EH (cell line): ENCODE data around the gene RNU6-1.
A peak's percentile ranks its signal among the peaks of the same experiment; 100 is the strongest.

Experiments used
- DNase-seq: peaks from one replicate; pipeline ENCODE4 v3.0.0-alpha.2; 2015; ENCODE audit warnings: low read depth

Gene RNU6-1

GRCh38 chr15:67839929-67840748, at the start of gene RNU6-1:
TSS of gene RNU6-1 (minus strand) at chr15:67840045.
- DNase-seq: peak; percentile 90

- DNase-seq: no peak
These were observed 47.9 kb upstream of the RNU6-1 start for GRCh38 chr15:67887776-67888175.

- no peak for DNase-seq
These were observed 46.0 kb upstream of the RNU6-1 start for GRCh38 chr15:67885861-67886260.

- no peak for DNase-seq
These were observed 45.3 kb upstream of the RNU6-1 start for GRCh38 chr15:67885175-67885523.

- DNase-seq: peak; percentile 71
These were observed 44.8 kb upstream of the RNU6-1 start for GRCh38 chr15:67884514-67885174.

- DNase-seq: no peak
These were observed 44.2 kb upstream of the RNU6-1 start for GRCh38 chr15:67884009-67884408.

- DNase-seq: no peak
These were observed 43.5 kb upstream of the RNU6-1 start for GRCh38 chr15:67883234-67883773.

- DNase-seq: peak; percentile 25
These were observed 42.8 kb upstream of the RNU6-1 start for GRCh38 chr15:67882487-67883233.

GRCh38 chr15:67880651-67881182, 40.9 kb upstream of the RNU6-1 start:
- DNase-seq: no peak

- DNase-seq: no peak
These were observed 39.7 kb upstream of the RNU6-1 start for GRCh38 chr15:67879440-67880129.

- DNase-seq: no peak
These were observed 38.9 kb upstream of the RNU6-1 start for GRCh38 chr15:67878712-67879206.

GRCh38 chr15:67873777-67874176, 33.9 kb upstream of the RNU6-1 start:
- no peak for DNase-seq

GRCh38 chr15:67870868-67871408, 31.1 kb upstream of the RNU6-1 start:
- DNase-seq: no peak

- no peak for DNase-seq
These were observed 29.9 kb upstream of the RNU6-1 start for GRCh38 chr15:67869701-67870100.

- DNase-seq: no peak
These were observed 25.9 kb upstream of the RNU6-1 start for GRCh38 chr15:67865766-67866165.

- peak; percentile 48 for DNase-seq
These were observed 25.5 kb upstream of the RNU6-1 start for GRCh38 chr15:67865331-67865730.

GRCh38 chr15:67863442-67863987, 23.7 kb upstream of the RNU6-1 start:
- DNase-seq: peak; percentile 80

- DNase-seq: no peak
These were observed 23.1 kb upstream of the RNU6-1 start for GRCh38 chr15:67862750-67863441.

- DNase-seq: no peak
These were observed 22.1 kb upstream of the RNU6-1 start for GRCh38 chr15:67861983-67862382.

GRCh38 chr15:67859331-67859946, 19.6 kb upstream of the RNU6-1 start:
- no peak for DNase-seq
